Measurements from ENCODE around the gene IRAK4.

Gene IRAK4

GRCh38 chr12:43776498-43776897, 17.7 kb downstream of the IRAK4 start:
- peak; percentile 28 for DNase-seq

- peak; percentile 41 for DNase-seq
These were observed 28.3 kb downstream of the IRAK4 start for GRCh38 chr12:43786899-43787693.

GRCh38 chr12:43789941-43790340, 31.2 kb downstream of the IRAK4 start:
- DNase-seq, result peak; percentile 76

GRCh38 chr12:43795716-43796280, 37.0 kb downstream of the IRAK4 start:
- no peak for DNase-seq

GRCh38 chr12:43797561-43798217, 38.9 kb downstream of the IRAK4 start:
- DNase-seq, result no peak

- DNase-seq, result peak; percentile 1
These were observed 46.6 kb downstream of the IRAK4 start for GRCh38 chr12:43805149-43805859.

- peak; percentile 78 for DNase-seq
These were observed 47.3 kb downstream of the IRAK4 start, which contains the start of gene TWF1 for GRCh38 chr12:43805860-43806736. Gene TWF1 (minus strand): TSS chr12:43806317. CDS start chr12:43806245, 72 bp downstream.

- DNase-seq, result peak; percentile 4
These were observed 48.0 kb downstream of the IRAK4 start for GRCh38 chr12:43806737-43807072.

- DNase-seq, result no peak
These were observed 48.6 kb downstream of the IRAK4 start for GRCh38 chr12:43807386-43807785.

GRCh38 chr12:43812057-43812456, 53.3 kb downstream of the IRAK4 start:
- DNase-seq, result no peak

GRCh38 chr12:43812926-43813325, 54.2 kb downstream of the IRAK4 start:
- DNase-seq, result no peak

- DNase-seq, result no peak
These were observed 56.7 kb downstream of the IRAK4 start for GRCh38 chr12:43815416-43815815.

- DNase-seq, result no peak
These were observed 57.4 kb downstream of the IRAK4 start for GRCh38 chr12:43816168-43816567.

- no peak for DNase-seq
These were observed 65.5 kb downstream of the IRAK4 start for GRCh38 chr12:43824207-43824775.

GRCh38 chr12:43826681-43827080, 67.9 kb downstream of the IRAK4 start:
- peak; percentile 7 for DNase-seq

- no peak for DNase-seq
These were observed 68.3 kb downstream of the IRAK4 start for GRCh38 chr12:43827093-43827492.

- no peak for DNase-seq
These were observed 73.9 kb downstream of the IRAK4 start for GRCh38 chr12:43832463-43833168.

GRCh38 chr12:43835264-43835655, 76.5 kb downstream of the IRAK4 start:
- DNase-seq, result peak; percentile 9

- DNase-seq, result peak; percentile 52
These were observed 77.1 kb downstream of the IRAK4 start, which contains the start of gene TMEM117 for GRCh38 chr12:43835656-43836474. Gene TMEM117 (plus strand): TSS chr12:43836081.

- DNase-seq, result no peak
These were observed 77.8 kb downstream of the IRAK4 start for GRCh38 chr12:43836475-43836989.
